Measurements from ENCODE around the gene CHML. TPM values are rescaled to one million over a fixed set of nuclear protein-coding genes. Genes with fewer than 3 reads are reported as not detected.

The CHML gene
- total and polyA plus RNA-seq, 8 donors = 0.68 to 6.3 (median 3.2) TPM

- Histone ChIP-seq H3K9me3 (no peaks in the 10 kb centered on the region), H3K27ac (peak overlapping the region in 2 of 4 donors; percentile 37 to 60), H3K27me3 (no peaks in the 10 kb centered on the region), H3K4me3 (no peak overlapping the region), H3K36me3 (no peaks in the 10 kb centered on the region), H3K4me1 (peaks cover 7 to 37% (median 9%) of the 10 kb centered on the region in 3 donors)
- FAIRE-seq (no peak), DNase-seq (peak in 5 of 6 donors; percentile 13 to 58 (median 31)), ATAC-seq (peak; percentile 69 to 89 (median 83))
- 32 to 42% methylated on average over 8 of the region's 8 CpGs for WGBS, 2 donors
- intact Hi-C loops (cut with DNase I) = no loop called here
- no peak for TF ChIP-seq CTCF (IDR thresholded peaks at IDR 0.05)
Observed at GRCh38 chr1:241615043-241615974, 24.9 kb downstream of the CHML start.

- DNase-seq (no peak), ATAC-seq (no peak), FAIRE-seq (no peak)
- no peaks in the 10 kb centered on the region for H3K36me3 ChIP-seq
- TF ChIP-seq CTCF (IDR thresholded peaks at IDR 0.05) = no peak
- intact Hi-C loops (cut with DNase I) = no loop called here
- H3K4me1 ChIP-seq = peaks cover 9 to 40% (median 9%) of the 10 kb centered on the region in 3 donors
- no peaks in the 10 kb centered on the region for H3K9me3 ChIP-seq
- H3K27me3 ChIP-seq = no peaks in the 10 kb centered on the region
- H3K4me3 ChIP-seq = no peak overlapping the region
- 57 to 73% methylated on average over 4 of the region's 4 CpGs for WGBS, 2 donors
- peak overlapping the region in 2 of 4 donors; percentile 37 to 60 for H3K27ac ChIP-seq
Observed at GRCh38 chr1:241614572-241614971, 25.6 kb downstream of the CHML start.

GRCh38 chr1:241614144-241614543, 26.0 kb downstream of the CHML start:
- FAIRE-seq (no peak), DNase-seq (no peak), ATAC-seq (no peak)
- H3K27me3 ChIP-seq = no peaks in the 10 kb centered on the region
- H3K9me3 ChIP-seq = no peaks in the 10 kb centered on the region
- 82 to 92% methylated on average over 4 of the region's 4 CpGs for WGBS, 2 donors
- no peak for TF ChIP-seq CTCF (IDR thresholded peaks at IDR 0.05)
- H3K27ac ChIP-seq = peak overlapping the region in 1 of 4 donors; percentile 60
- H3K36me3 ChIP-seq = no peaks in the 10 kb centered on the region
- intact Hi-C loops (cut with DNase I) = no loop called here
- no peak overlapping the region for H3K4me3 ChIP-seq
- H3K4me1 ChIP-seq = peaks cover 9 to 40% (median 9%) of the 10 kb centered on the region in 3 donors

- Histone ChIP-seq H3K27me3 (no peaks in the 10 kb centered on the region), H3K27ac (peak overlapping the region in 1 of 4 donors; percentile 22), H3K9me3 (no peaks in the 10 kb centered on the region), H3K4me3 (no peak overlapping the region), H3K4me1 (peaks cover 9 to 40% (median 9%) of the 10 kb centered on the region in 3 donors), H3K36me3 (no peaks in the 10 kb centered on the region)
- WGBS, 2 donors = 80 to 88% methylated on average over 9 of the region's 9 CpGs
- ATAC-seq = no peak
- no peak for TF ChIP-seq CTCF (IDR thresholded peaks at IDR 0.05)
- intact Hi-C loops (cut with DNase I) = no loop called here
- DNase-seq = no peak
- no peak for FAIRE-seq
Observed at GRCh38 chr1:241612533-241613477, 27.4 kb downstream of the CHML start.

Data from pancreas (tissue), 10 donors.